ENCODE measurements around the gene SHBG.

DNA sequence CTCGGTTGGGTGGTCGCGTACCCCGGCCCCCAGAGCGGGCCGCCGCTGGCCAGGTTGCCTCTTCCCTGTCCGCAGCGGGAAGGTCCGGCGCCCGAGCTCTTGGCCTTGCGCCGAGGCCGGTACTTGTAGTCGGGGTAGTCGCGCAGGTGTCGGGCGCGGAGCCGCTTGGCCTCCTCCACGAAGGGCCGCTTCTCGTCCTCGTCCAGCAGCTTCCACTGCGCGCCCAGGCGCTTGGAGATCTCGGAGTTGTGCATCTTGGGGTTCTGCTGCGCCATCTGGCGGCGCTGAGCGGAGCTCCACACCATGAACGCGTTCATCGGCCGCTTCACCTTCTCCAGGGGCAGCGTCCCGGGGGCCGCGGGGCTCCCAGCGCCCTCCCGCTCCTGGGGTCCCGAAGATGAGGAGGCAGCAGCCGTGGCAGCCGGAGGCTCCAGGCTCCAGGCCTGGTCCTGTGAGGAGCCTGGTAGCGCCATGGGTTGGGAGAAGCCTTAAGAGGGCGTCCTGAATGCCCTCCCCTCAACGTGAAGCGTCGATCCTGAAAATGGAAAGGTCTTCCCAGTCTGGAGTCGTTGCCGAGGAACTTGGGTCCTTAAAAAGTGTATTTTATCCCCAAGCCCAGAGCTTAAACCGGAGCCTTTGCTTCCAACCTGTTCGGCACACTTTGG, 40.6 kb upstream of the SHBG start:
- TF ChIP-seq, protein P1, sequence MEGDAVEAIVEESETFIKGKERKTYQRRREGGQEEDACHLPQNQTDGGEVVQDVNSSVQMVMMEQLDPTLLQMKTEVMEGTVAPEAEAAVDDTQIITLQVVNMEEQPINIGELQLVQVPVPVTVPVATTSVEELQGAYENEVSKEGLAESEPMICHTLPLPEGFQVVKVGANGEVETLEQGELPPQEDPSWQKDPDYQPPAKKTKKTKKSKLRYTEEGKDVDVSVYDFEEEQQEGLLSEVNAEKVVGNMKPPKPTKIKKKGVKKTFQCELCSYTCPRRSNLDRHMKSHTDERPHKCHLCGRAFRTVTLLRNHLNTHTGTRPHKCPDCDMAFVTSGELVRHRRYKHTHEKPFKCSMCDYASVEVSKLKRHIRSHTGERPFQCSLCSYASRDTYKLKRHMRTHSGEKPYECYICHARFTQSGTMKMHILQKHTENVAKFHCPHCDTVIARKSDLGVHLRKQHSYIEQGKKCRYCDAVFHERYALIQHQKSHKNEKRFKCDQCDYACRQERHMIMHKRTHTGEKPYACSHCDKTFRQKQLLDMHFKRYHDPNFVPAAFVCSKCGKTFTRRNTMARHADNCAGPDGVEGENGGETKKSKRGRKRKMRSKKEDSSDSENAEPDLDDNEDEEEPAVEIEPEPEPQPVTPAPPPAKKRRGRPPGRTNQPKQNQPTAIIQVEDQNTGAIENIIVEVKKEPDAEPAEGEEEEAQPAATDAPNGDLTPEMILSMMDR (IDR thresholded peaks at IDR 0.05) = peak; percentile 81 to 98 (median 90)
- TF ChIP-seq POLR2A (IDR thresholded peaks at IDR 0.05) = no peak
